Panc1 (cell line): ENCODE measurements around the gene XYLT1. TPM values are rescaled to one million over a fixed set of nuclear protein-coding genes. Genes with fewer than 3 reads are reported as not detected.

Source experiments
- ATAC-seq: fragments of 200-7000 bp; cut with Tn5 transposase; 2 replicates; pipeline ENCODE4 v1.9.1; 2020; ENCODE audit warnings: mild to moderate bottlenecking, moderate library complexity
- BruUV-seq: library from RNA; stranded (reverse); fragments of 400-500 nt; replicated peaks from 2 replicates; lab custom pipeline; 2021; lab: Mats Ljungman, UMichigan
- CTCF ChIA-PET: fragments of 300-600 bp; sonication (Branson Sonifier 250); formaldehyde crosslinking; loops from one replicate; lab custom pipeline; 2022; ENCODE audit warnings: antibody characterized with exemption; lab: Charles Lee
- POLR2A ChIA-PET: fragments of 300-600 bp; sonication (Branson Sonifier 250); formaldehyde crosslinking; loops from one replicate; lab custom pipeline; 2022; ENCODE audit warnings: antibody characterized with exemption; lab: Charles Lee
- DNase-seq: peaks from one replicate; pipeline ENCODE4 v3.0.0-alpha.2; 2010; ENCODE audit warnings: low read depth, low spot score
- H3K27ac ChIP-seq: 2 replicates; pipeline ENCODE4 v1.5.1; 2011; ENCODE audit warnings: mild to moderate bottlenecking, low read length, inconsistent platforms
- H3K27me3 ChIP-seq: fragments of 200-500 bp; sonication (Bioruptor generic); 2 replicates; pipeline ENCODE4 v1.6.0; 2014; ENCODE audit warnings: low read length, inconsistent platforms; ENCODE audit not compliant: control insufficient read depth, insufficient read depth
- H3K36me3 ChIP-seq: fragments of 200-500 bp; sonication (Bioruptor generic); 2 replicates; pipeline ENCODE4 v1.5.1; 2014; ENCODE audit warnings: inconsistent platforms, mild to moderate bottlenecking, low read length, moderate library complexity; ENCODE audit not compliant: control insufficient read depth, insufficient read depth
- H3K4me1 ChIP-seq: 2 replicates; pipeline ENCODE4 v1.5.1; 2011; ENCODE audit warnings: inconsistent platforms, mild to moderate bottlenecking, low read length, moderate library complexity; ENCODE audit not compliant: control insufficient read depth, insufficient read depth
- H3K4me3 ChIP-seq, 2 experiments: 2 replicates each; pipeline ENCODE4 v1.5.1; 2011 to 2012; ENCODE audit warnings: low read depth in 2 of 2, low read length in 2 of 2, mild to moderate bottlenecking in 2 of 2, inconsistent platforms in 1 of 2, moderate library complexity in 1 of 2
- H3K9me3 ChIP-seq: fragments of 200-500 bp; sonication (Bioruptor generic); 2 replicates; pipeline ENCODE4 v1.5.1; 2014; ENCODE audit warnings: low read depth, mild to moderate bottlenecking, inconsistent platforms, low read length, moderate library complexity; ENCODE audit not compliant: control insufficient read depth, insufficient read depth
- CTCF ChIP-seq: fragments of 450-650 bp; IDR thresholded peaks from 2 replicates; pipeline ENCODE4 v1.5.1; 2017; ENCODE audit warnings: mild to moderate bottlenecking
- POLR2AphosphoS5 ChIP-seq: IDR thresholded peaks from 2 replicates; pipeline ENCODE4 v1.6.1; 2012; ENCODE audit warnings: mild to moderate bottlenecking, low read depth, low read length, moderate library complexity
- REST ChIP-seq, 2 experiments: IDR thresholded peaks; 2 replicates each; pipeline ENCODE4 v1.6.1; 2011 to 2012; ENCODE audit warnings: low read depth in 2 of 2, control low read depth in 1 of 2, low read length in 1 of 2, mild to moderate bottlenecking in 1 of 2, moderate library complexity in 1 of 2; ENCODE audit not compliant: insufficient read depth in 1 of 2
- SIN3A ChIP-seq: IDR thresholded peaks from 2 replicates; pipeline ENCODE4 v1.6.1; 2012; ENCODE audit warnings: low read depth, mild to moderate bottlenecking, low read length, moderate library complexity, borderline replicate concordance; ENCODE audit not compliant: insufficient read depth
- TCF7L2 ChIP-seq: IDR thresholded peaks from 2 replicates; pipeline ENCODE4 v1.6.1; 2011; ENCODE audit warnings: mild to moderate bottlenecking, low read depth, low read length, inconsistent platforms
- in situ Hi-C: cut with HindIII; loops from 2 replicates; pipeline ENCODE4 v1.10.0; 2016; ENCODE audit warnings: low sequenced_read_pairs, low pct_unique_long_range_greater_than_20kb
- intact Hi-C: fragments of 100-400 bp; cut with micrococcal nuclease; formaldehyde crosslinking; loops from one replicate; pipeline ENCODE4 v1.10.0; 2022; ENCODE audit not compliant: unreplicated experiment
- total RNA-seq: library from RNA; stranded (reverse); gene quantifications from one replicate; pipeline ENCODE4 v1.2.1, GENCODE V29; 2021; ENCODE audit not compliant: unreplicated experiment

Gene XYLT1
- total RNA-seq, 1 experiment from 2014 or later: 0.62 TPM

- in situ Hi-C loops: no loop called here
- H3K9me3 ChIP-seq: no peaks in the 10 kb centered on the region
- no TSS peak for BruUV-seq
- DNase-seq: no peak
- intact Hi-C loops: no loop called here
- CTCF ChIA-PET: no interaction called here
- POLR2A ChIA-PET: no interaction called here
- TF ChIP-seq POLR2AphosphoS5: no peak
- no peak for TF ChIP-seq REST (IDR thresholded peaks at IDR 0.05; ENCODE audit: insufficient read depth in 1 of 2, low read depth in 2 of 2, low read length in 1 of 2)
- no peak for TF ChIP-seq TCF7L2
- no peak for TF ChIP-seq CTCF
- no peak for TF ChIP-seq SIN3A
- no peaks in the 10 kb centered on the region for H3K36me3 ChIP-seq
- ATAC-seq: no peak
- H3K27me3 ChIP-seq: peaks cover 12% of the 10 kb centered on the region; the same call in 1 of the 2 replicates
- H3K4me3 ChIP-seq: no peak overlapping the region
- no peaks in the 10 kb centered on the region for H3K4me1 ChIP-seq
- H3K27ac ChIP-seq: no peak overlapping the region
Measured at GRCh38 chr16:17223576-17223975, 247.2 kb downstream of the XYLT1 start.

GRCh38 chr16:17222871-17223401 is 247.8 kb downstream of the XYLT1 start:
- Histone ChIP-seq H3K27ac (no peak overlapping the region), H3K27me3 (peaks cover 12% of the 10 kb centered on the region; the same call in 1 of the 2 replicates), H3K36me3 (no peaks in the 10 kb centered on the region), H3K9me3 (no peaks in the 10 kb centered on the region), H3K4me3 (no peak overlapping the region), H3K4me1 (no peaks in the 10 kb centered on the region)
- POLR2A ChIA-PET: no interaction called here
- in situ Hi-C loops (no loop called here), intact Hi-C loops (no loop called here)
- CTCF ChIA-PET: no interaction called here
- TF ChIP-seq POLR2AphosphoS5 (no peak), TCF7L2 (no peak), REST (IDR thresholded peaks at IDR 0.05; ENCODE audit: insufficient read depth in 1 of 2, low read depth in 2 of 2, low read length in 1 of 2) (no peak), CTCF (no peak), SIN3A (no peak)
- no TSS peak for BruUV-seq
- no peak for ATAC-seq
- no peak for DNase-seq
